CD4-positive, alpha-beta T cell treated with Interleukin-1 beta for 1 hour (primary cell): ENCODE data around the gene LYZL2.

Source experiments
- DNase-seq, 2 donors: peaks; one replicate each; pipeline ENCODE4 v3.0.0-alpha.2; 2020 to 2022

LYZL2 gene

DNA sequence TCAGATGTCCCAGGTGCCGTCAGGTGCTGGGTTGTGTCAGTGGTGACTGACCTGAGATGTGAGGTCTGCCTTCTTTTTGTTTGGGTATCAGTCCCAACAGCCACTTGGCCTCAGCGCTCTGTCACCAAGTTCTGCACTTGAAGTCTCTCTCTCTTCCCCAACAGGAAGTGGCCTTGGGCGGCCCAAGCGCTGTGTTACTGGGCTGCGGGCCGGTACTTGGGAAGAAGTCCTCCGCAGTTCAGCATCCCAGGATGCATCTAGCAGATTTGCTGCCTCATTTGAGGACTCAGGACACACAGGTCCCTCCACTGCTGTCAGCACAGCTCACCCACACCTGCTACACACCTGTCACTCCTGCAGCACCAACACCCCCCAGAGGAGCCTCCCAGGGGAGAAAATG is 40.1 kb downstream of the LYZL2 start:
- peak in 1 of 2 donors; percentile 9 for DNase-seq

DNA sequence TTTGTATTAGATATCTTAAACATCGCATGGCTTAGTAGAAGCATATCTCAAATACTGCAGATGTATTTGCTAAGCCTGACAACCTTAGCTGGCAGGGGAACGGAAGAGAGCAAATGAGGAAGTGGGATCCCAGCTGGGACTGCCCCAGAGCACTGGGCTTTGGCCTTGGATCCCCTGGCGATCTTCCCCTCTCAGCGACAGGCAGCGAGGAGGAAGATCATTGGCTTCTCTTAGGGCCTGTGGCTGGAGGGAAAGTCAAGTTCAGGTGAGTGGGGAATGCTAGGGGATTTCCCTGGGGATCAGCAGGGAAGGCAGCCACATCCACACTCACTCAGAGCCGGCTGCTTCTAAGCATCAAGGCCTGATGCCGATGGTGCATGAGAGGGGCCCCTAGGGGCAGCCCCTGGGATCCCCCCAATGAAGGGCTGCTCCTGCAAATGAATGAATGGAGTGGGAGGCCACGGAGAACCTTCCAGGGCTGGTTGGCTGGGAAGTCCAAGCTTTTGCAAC is 42.0 kb downstream of the LYZL2 start:
- DNase-seq: peak; percentile 5 to 67

DNA sequence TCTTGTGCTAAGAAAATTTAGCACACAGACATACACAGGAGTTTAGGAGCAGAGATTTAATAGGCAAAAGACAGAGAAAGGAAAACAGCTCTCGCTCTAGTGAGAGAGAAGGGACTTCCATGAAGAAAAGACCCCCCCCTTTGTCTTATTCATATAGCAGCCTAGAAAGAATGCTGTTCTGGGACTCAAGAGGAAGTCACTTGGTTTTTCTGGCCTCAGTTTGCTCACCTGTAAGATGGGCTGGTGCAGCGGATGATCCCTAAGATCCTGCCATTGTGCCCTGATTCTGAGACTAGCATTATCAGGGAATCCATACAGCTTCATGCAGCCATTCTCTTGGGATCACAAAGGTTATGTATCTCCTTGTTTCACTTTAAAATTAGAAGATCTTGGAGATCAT is 42.7 kb downstream of the LYZL2 start:
- no peak for DNase-seq

DNA sequence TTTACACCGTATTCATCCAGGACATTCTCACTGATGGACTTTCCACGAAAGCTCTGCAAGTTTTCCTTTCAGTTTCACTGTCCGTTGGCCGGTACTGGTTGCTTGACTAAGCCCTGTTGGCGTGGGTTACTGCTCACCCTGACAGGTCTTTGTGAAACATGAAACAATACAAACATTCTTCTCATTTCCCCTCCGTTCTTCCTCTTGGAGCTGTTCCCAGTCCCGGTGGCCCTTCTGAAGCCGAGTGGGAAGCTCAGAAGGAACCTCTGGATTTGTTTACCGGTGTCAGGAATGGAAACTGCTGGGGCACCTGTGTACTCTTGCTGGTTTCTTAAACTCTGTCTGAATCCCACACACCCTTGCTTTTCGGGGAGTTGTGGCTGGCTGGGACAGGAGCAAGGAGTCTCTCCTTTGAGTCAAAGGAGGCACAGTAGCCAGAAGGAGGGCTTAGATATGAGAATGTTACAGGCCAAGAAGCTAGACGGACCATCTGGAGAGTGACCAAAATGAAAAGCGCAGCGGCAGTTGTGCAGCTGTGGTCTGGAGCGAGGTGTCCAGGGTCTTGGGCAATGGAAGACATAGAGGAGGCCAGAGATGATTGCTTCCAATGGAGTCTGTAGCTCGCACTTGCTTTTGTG is 45.7 kb downstream of the LYZL2 start:
- DNase-seq: peak; percentile 13 to 32

DNA sequence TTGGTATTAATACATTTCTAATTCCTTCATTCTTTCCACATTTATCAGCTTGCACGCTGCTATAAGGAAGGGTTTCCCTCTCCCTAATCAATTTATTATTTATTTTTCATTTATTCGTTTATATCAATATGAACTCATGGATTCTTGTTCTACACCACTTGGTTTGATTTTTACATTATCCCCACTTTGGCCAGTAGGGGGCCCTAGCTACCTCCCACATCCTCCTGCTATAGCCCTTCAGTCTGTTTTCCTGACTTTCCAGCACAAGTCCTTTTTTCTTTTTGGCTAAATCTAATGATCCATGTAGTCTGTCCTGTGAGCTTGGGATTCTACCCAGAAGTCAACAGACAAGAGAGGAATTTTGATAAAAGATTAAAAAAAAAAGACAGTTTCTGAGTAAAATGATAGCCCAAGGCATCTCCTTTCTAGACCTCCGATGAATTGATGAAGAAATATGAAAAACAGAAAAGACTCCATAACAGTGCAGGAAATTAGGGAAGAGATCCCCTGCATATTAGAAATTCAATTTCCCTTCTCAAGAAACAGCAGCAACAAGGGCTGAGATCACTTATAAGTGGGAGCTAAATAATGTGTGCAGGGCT is 47.7 kb downstream of the LYZL2 start:
- peak; percentile 3 to 37 for DNase-seq

DNA sequence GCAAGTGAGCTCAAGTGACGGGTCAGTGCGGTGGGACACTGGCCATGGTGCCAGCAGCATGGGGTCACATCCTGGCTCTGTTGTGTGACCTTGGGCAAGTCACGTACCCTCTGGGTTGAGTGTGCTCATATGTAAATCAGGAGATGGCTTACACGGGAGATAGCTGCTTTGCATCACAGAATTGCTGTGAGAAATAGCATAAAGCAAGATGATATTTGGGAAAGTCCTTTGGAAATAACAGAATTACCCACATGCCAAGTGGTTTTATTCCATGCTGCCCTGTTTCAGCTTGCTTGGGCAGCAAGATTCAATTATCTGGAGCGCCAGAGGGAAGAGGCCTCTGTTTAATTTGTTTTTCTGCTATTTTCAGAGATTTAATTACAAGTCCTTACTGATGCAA is 48.9 kb downstream of the LYZL2 start:
- DNase-seq: no peak

DNA sequence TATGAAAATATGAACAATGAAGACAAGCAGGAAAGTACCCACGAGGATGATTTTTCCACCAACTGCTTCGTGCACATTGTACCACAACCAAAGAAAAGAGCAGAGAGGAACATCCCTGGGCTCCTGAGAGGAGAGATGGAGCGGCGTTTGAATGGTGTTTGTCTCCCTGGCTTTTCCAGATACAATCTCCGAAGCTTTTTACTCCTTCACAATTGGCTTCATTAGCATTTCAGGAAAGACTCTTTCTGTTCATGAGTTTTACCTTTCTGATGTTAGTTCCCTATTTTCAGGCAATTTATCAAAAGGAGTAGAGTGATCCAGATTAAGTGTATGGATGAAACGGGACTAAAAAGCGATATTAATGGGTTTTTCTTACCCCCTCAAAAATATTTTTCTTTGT is 49.3 kb downstream of the LYZL2 start:
- no peak for DNase-seq

DNA sequence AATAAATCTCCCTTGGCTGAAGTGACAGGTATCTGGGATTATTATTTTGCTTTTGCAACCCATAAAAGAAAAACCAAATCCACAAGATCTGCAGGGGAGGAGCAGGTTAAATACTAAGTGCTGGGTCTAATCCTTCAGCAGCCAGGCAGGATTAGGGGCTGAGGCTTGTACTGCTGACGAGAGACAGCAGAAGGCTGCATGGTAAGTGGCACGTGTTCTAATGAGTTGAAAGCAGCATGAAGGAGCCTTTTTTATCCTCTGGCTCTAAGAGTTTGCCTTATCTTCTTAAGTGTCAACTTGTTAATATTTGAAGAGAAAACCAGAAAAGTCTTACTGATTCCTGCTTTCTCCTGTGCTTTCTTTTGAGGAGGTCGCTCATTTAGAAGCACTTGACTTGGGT is 50.0 kb downstream of the LYZL2 start:
- no peak for DNase-seq

DNA sequence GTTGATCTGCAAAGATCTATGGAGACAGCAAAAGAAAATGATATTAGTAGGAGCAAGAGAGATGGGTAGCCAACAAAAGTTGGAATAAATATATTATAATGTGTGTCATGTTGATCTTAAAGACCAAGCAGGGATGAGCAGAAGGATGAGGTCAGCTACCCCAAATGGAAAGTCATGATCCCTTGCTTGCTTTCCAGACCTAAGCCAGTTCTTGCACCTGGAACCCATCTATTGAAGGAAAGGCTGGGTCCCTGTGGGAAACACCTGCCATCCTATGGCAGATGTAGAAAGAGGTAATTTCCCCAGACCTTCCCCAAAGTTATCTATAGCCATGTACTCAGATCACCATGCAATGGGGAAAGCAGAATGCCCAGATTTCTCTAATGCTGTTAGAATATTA is 52.5 kb downstream of the LYZL2 start:
- DNase-seq: no peak

DNA sequence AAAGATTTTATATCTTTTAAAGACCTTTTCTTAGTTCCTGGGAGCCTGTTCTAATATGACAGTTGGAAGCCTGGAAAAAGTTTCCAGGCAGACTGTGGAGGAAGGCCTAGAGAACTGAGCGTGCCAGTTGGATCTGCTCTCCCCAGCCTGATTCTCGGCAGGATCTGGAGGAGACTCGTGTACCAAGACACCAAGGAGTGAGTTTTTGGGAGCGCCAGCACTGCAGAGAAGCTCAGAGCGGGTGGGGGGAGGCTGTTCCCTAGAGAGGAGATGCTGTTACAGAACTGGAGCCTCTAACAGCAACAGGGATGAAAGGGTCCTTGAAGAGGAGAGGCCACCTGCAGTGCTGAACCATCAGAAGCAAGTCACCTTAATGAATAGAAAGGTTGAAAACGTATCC is 52.9 kb downstream of the LYZL2 start:
- no peak for DNase-seq

DNA sequence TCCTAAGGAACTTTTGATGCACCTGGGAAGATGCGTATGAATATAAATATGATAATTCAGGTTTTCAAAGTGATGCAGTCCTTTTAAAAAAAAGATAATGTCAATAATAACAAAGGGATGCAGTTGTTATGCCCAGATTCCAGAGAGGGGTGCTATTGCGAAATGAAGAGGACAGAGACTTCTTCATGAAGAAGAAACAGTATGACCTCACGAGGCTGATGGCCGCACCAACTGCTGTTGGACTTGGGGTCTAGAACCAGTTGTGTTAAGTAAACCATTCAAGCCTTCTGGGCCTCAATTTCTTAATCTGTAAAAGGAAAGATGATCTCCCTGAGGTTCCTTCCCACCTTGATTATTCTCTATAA is 55.1 kb downstream of the LYZL2 start:
- DNase-seq: no peak

DNA sequence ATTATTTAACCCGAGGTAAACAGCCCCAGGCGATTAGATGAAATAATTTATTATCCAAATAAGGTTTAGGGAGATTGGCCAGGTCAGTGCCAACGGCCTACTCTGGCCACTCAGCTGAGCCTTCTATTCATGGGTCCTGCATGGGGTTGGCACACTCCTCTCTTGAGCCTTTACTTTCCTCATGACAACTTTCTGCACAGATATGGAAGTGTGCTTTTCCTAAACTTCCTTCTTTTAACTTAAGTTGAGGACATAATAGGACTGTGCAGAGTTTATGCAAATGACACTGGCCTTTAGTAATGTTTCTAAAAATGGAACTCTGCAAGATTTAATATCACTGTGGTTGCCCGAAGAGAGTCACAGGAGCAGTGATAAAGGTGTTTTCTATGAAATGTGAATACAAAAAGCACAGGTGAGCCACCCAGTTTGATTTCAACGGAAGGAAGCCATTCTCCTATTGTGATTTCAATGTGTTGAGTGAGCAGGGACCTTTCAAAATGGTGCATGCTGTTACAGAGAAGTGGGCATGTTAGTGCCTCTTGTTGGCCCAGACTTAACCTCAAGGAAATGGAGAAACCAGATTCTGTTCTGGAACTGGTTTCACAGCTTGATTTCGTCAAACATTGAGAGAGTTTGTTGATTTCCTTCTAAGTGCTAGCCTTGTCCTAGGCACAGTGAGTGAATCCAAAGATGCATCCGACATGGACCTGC is 55.7 kb downstream of the LYZL2 start:
- no peak for DNase-seq

DNA sequence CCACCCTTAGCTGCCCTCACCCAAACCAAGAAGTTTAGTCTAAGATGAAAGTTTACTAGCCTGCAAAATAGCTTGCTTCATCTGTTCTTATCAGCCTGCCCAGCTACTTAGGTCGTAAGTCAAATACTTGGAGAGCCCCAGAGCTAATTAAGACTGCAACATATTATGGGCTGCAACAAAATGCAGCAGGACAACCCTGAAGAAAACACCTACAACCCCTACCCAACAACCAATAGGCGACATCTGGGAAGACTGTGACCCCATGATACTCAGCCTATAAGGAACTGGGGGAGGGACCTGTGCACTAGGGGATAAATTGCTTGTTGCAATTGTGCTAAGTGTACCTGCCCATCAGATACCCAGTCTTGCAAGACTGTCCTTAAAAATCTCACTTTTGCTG is 64.1 kb downstream of the LYZL2 start:
- no peak for DNase-seq

DNA sequence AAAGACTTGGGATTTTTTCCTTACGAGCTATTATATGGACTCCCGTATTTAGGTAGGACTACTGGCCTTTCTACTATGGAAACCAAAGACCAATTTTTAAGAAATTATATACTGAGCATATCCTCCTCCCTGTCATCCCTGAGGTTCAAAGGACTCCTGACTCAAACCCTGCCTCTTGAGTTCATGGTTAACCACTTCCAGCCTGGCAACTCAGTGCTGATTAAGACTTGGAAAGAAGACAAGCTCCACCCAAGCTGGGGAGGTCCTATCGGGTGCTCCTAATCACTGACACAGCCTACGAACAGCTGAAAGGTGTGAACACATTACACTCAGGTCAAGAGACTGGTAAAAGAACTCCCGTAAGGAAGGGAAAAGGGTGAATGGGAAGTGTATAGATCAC is 66.8 kb downstream of the LYZL2 start:
- no peak for DNase-seq
